Activated CD4-positive, alpha-beta T cell treated with anti-CD3 and anti-CD28 coated beads for 48 hours (primary cell): Measurements from ENCODE around the gene CFAP74.
A peak's percentile ranks its signal among the peaks of the same experiment; 100 is the strongest.

Experiments
- DNase-seq: peaks from one replicate; pipeline ENCODE4 v3.0.0-alpha.2; 2020

The CFAP74 gene

GRCh38 chr1:2039251-2039650, 35.7 kb upstream of the CFAP74 start:
- no peak for DNase-seq

GRCh38 chr1:2038229-2038628, 34.6 kb upstream of the CFAP74 start:
- no peak for DNase-seq

GRCh38 chr1:2037314-2037979, 33.9 kb upstream of the CFAP74 start:
- no peak for DNase-seq

GRCh38 chr1:2036287-2036686, 32.7 kb upstream of the CFAP74 start:
- no peak for DNase-seq

GRCh38 chr1:2033165-2033564, 29.6 kb upstream of the CFAP74 start:
- no peak for DNase-seq

- no peak for DNase-seq
These were observed 29.2 kb upstream of the CFAP74 start for GRCh38 chr1:2032737-2033136.

- no peak for DNase-seq
These were observed 28.3 kb upstream of the CFAP74 start for GRCh38 chr1:2031546-2032540.

GRCh38 chr1:2030076-2030871, 26.7 kb upstream of the CFAP74 start:
- DNase-seq, result no peak

GRCh38 chr1:2029561-2029960, 26.0 kb upstream of the CFAP74 start:
- DNase-seq, result no peak

- no peak for DNase-seq
These were observed 25.4 kb upstream of the CFAP74 start for GRCh38 chr1:2028870-2029560.

- DNase-seq, result no peak
These were observed 24.5 kb upstream of the CFAP74 start for GRCh38 chr1:2027961-2028583.

- no peak for DNase-seq
These were observed 21.9 kb upstream of the CFAP74 start for GRCh38 chr1:2025491-2025981.

- DNase-seq, result no peak
These were observed 21.3 kb upstream of the CFAP74 start for GRCh38 chr1:2024887-2025286.

GRCh38 chr1:2024451-2024850, 20.9 kb upstream of the CFAP74 start:
- DNase-seq, result no peak

GRCh38 chr1:2023187-2023586, 19.6 kb upstream of the CFAP74 start:
- DNase-seq, result no peak

GRCh38 chr1:2022063-2022770, 18.6 kb upstream of the CFAP74 start:
- no peak for DNase-seq

GRCh38 chr1:2021550-2021949, 18.0 kb upstream of the CFAP74 start:
- no peak for DNase-seq

- DNase-seq, result no peak
These were observed 16.7 kb upstream of the CFAP74 start for GRCh38 chr1:2020310-2020655.

GRCh38 chr1:2019571-2020309, 16.2 kb upstream of the CFAP74 start:
- no peak for DNase-seq

GRCh38 chr1:2019172-2019543, 15.6 kb upstream of the CFAP74 start, which contains the start of gene GABRD:
GABRD (plus strand) TSS chr1:2019345; CDS start chr1:2019424, 79 bp downstream.
- DNase-seq, result peak; percentile 35
